ENCODE data around the gene PFKFB2. TPM values are rescaled to one million over a fixed set of nuclear protein-coding genes. Genes with fewer than 3 reads are reported as not detected.
A peak's percentile ranks its signal among the peaks of the same experiment; 100 is the strongest.

PFKFB2 gene
- total and polyA plus RNA-seq, 2 experiments from 2014 or later = 9.5 to 19.2 TPM

GRCh38 chr1:207009945-207010344 lies 43.1 kb upstream of the PFKFB2 start:
- Histone ChIP-seq H3K4me1 (ENCODE audit: insufficient read depth) (peaks cover 19% of the 10 kb centered on the region), H3K36me3 (replicated peaks; ENCODE audit: insufficient read depth, low read depth) (no peaks in the 10 kb centered on the region), H3K9me2 (replicated peaks; ENCODE audit: insufficient read depth) (no peaks in the 10 kb centered on the region), H3K9me3 (ENCODE audit: low read depth) (no peaks in the 10 kb centered on the region), H2AFZ (no peak overlapping the region), H3K79me2 (no peaks in the 10 kb centered on the region), H3K27me3 (no peaks in the 10 kb centered on the region), H4K20me1 (ENCODE audit: insufficient read depth, poor library complexity, severe bottlenecking) (no peaks in the 10 kb centered on the region), H3K4me2 (no peak overlapping the region), H3K27ac (peak overlapping the region; percentile 87), H3K4me3 (no peak overlapping the region)
- TF ChIP-seq CTCF (IDR thresholded peaks at IDR 0.05; ENCODE audit: poor library complexity) = no peak
- TF ChIP-seq EZH2phosphoT487 (IDR thresholded peaks at IDR 0.05; ENCODE audit: low read depth, severe bottlenecking, unreplicated experiment) = no peak
- TF ChIP-seq EZH2 (IDR thresholded peaks at IDR 0.05; ENCODE audit: borderline replicate concordance) = no peak
- no peak for DNase-seq (ENCODE audit: low spot score)
- 78% methylated on average over 7 of the region's 7 CpGs for WGBS (ENCODE audit: low lambda C conversion rate, missing lambda C conversion rate)

- Histone ChIP-seq H3K4me3 (no peak overlapping the region), H3K27ac (peak overlapping the region; percentile 87), H3K27me3 (no peaks in the 10 kb centered on the region), H4K20me1 (ENCODE audit: insufficient read depth, poor library complexity, severe bottlenecking) (no peaks in the 10 kb centered on the region), H3K79me2 (no peaks in the 10 kb centered on the region), H3K9me2 (replicated peaks; ENCODE audit: insufficient read depth) (no peaks in the 10 kb centered on the region), H3K4me2 (no peak overlapping the region), H3K36me3 (replicated peaks; ENCODE audit: insufficient read depth, low read depth) (no peaks in the 10 kb centered on the region), H3K9me3 (ENCODE audit: low read depth) (no peaks in the 10 kb centered on the region), H3K4me1 (ENCODE audit: insufficient read depth) (peaks cover 19% of the 10 kb centered on the region), H2AFZ (no peak overlapping the region)
- no peak for DNase-seq (ENCODE audit: low spot score)
- no peak for TF ChIP-seq EZH2 (IDR thresholded peaks at IDR 0.05; ENCODE audit: borderline replicate concordance)
- TF ChIP-seq CTCF (IDR thresholded peaks at IDR 0.05; ENCODE audit: poor library complexity) = no peak
- TF ChIP-seq EZH2phosphoT487 (IDR thresholded peaks at IDR 0.05; ENCODE audit: low read depth, severe bottlenecking, unreplicated experiment) = no peak
- WGBS (ENCODE audit: low lambda C conversion rate, missing lambda C conversion rate) = 91% methylated on average over 2 of the region's 2 CpGs
Observed at GRCh38 chr1:207010726-207011125, 42.3 kb upstream of the PFKFB2 start.

- 97% methylated on average over 6 of the region's 6 CpGs for WGBS (ENCODE audit: low lambda C conversion rate, missing lambda C conversion rate)
- no peaks in the 10 kb centered on the region for H3K79me2 ChIP-seq
- no peak overlapping the region for H3K4me2 ChIP-seq
- TF ChIP-seq EZH2 (IDR thresholded peaks at IDR 0.05; ENCODE audit: borderline replicate concordance) (no peak), CTCF (IDR thresholded peaks at IDR 0.05; ENCODE audit: poor library complexity) (no peak), EZH2phosphoT487 (IDR thresholded peaks at IDR 0.05; ENCODE audit: low read depth, severe bottlenecking, unreplicated experiment) (no peak)
- no peaks in the 10 kb centered on the region for H3K9me2 ChIP-seq (replicated peaks; ENCODE audit: insufficient read depth)
- no peak overlapping the region for H2AFZ ChIP-seq
- no peaks in the 10 kb centered on the region for H3K9me3 ChIP-seq (ENCODE audit: low read depth)
- H3K36me3 ChIP-seq (replicated peaks; ENCODE audit: insufficient read depth, low read depth) = no peaks in the 10 kb centered on the region
- peaks cover 9% of the 10 kb centered on the region for H3K4me1 ChIP-seq (ENCODE audit: insufficient read depth)
- no peak overlapping the region for H3K27ac ChIP-seq
- no peaks in the 10 kb centered on the region for H4K20me1 ChIP-seq (ENCODE audit: insufficient read depth, poor library complexity, severe bottlenecking)
- H3K27me3 ChIP-seq = no peaks in the 10 kb centered on the region
- H3K4me3 ChIP-seq = no peak overlapping the region
- no peak for DNase-seq (ENCODE audit: low spot score)
Observed at GRCh38 chr1:207013321-207014085, 39.6 kb upstream of the PFKFB2 start.

Measured in hepatocyte (in vitro differentiated cells).